Frontal cortex (tissue), 4 donors: ENCODE data around the gene MRO. TPM values are rescaled to one million over a fixed set of nuclear protein-coding genes. Genes with fewer than 3 reads are reported as not detected.
"Not testable (repeated sequence)": the region's sequence is repeated elsewhere in the genome, so short reads cannot be mapped to it uniquely, and the experiment has no call there.

Experiments
- DNase-seq, 2 donors: peaks; one replicate each; pipeline ENCODE4 v3.0.0; 2012; ENCODE audit warnings: low spot score in 2 of 2
- FAIRE-seq: peaks from 2 replicates; lab custom pipeline; 2012; peaks lifted over from hg19 to GRCh38; lab: Jason Lieb, UNC
- total RNA-seq: library from RNA; depleted of rRNA; stranded (reverse); fragments of >200 nt; gene quantifications from one replicate; pipeline ENCODE4 v1.2.3, GENCODE V29; 2014
- donor health status: control.
- donor health status: control.
- donor health status: control.

Gene MRO
- total RNA-seq, 1 donor from 2014 or later = 0.82 TPM

DNA sequence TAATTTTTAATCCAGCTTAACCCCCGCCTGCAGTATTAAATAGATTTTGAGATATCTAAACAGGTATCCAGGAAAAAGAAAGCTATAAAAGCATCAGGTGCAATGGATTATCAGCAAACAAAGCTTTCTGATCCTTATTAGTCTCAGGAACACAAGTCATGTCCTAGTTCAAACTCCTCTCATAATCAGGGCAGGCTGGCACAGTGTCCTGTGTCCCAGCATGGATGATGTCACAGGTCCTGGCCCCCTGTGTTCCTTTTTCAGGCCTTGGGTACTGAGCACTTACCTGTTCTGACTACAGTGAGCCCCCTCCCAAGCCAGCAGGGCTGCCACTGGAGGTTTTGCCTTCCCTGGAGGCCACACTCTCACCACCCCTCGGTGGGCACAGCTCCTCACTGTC lies 19.5 kb upstream of the MRO start:
- DNase-seq (no peak), FAIRE-seq (no peak)

DNA sequence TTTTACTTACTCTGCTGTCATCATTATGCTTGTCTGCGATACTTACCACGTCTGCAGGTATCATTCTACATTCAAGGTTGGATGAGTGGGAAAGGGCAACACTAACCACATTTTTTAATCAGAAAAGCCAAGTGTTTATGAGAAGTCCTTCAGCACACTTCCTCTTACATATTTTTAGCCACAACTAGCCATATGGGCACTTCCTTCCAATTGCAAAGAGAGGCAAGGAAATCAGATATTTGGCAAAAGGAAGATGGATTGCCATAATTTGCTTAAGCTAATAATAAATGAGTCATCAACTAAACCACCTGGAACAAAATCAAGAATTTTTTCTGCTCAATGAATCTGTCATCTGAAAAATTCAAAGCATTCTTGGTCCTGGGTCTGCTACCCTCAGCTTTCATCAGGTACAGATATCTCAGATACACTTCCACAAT lies 16.7 kb upstream of the MRO start:
- DNase-seq = no peak
- FAIRE-seq = no peak

DNA sequence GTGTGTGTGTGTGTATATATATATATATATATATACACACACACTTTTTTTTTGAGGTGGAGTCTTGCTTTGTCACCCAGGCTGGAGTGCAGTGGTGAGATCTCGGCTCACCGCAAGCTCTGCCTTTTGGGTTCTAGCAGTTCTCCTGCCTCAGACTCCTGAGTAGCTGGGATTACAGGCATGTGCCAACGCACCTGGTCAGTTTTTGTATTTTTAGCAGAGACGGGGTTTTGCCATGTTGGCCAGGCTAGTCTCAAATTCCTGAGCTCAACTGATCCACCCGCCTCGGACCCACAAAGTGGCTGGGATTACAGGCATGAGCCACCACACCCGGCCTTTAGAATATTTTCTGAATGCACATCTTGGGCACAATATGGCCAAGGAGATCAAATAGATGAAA lies 13.7 kb upstream of the MRO start:
- FAIRE-seq = not testable (repeated sequence)

GRCh38 chr18:50832754-50833153 lies 12.9 kb upstream of the MRO start:
- FAIRE-seq (no peak), DNase-seq (no peak)

More for the DNA sequence above, 13.7 kb upstream of the MRO start:
- not testable (repeated sequence) for DNase-seq

GRCh38 chr18:50830544-50830943 lies 10.7 kb upstream of the MRO start:
- FAIRE-seq = no peak
- DNase-seq = no peak

- FAIRE-seq (no peak), DNase-seq (no peak)
Observed at GRCh38 chr18:50829644-50830043, 9.8 kb upstream of the MRO start.

DNA sequence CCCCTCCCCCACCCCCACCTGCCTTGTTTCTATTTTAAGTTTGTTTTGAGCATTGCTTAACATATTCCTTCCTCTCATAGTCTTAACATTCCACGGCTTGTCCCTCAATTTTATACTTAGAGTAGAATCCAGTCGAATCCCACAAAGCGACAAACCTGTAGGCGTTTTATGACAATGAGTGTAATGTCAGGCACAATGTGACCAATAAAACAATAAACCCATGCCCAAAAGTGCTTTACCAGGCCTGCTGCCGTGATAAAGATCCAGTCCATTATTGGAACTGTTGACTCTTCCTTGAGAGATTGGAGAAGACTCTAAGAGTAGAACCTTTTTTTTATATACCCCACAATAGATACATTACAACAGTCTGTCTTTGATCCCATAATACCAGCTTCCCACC lies 6.2 kb upstream of the MRO start:
- FAIRE-seq (no peak), DNase-seq (no peak)

GRCh38 chr18:50825621-50826020 lies 5.8 kb upstream of the MRO start:
- DNase-seq (no peak), FAIRE-seq (no peak)

- DNase-seq (no peak), FAIRE-seq (no peak)
Observed at GRCh38 chr18:50822756-50823155, 2.9 kb upstream of the MRO start.

- DNase-seq (no peak), FAIRE-seq (no peak)
Observed at GRCh38 chr18:50820901-50821520, 1.2 kb upstream of the MRO start.

DNA sequence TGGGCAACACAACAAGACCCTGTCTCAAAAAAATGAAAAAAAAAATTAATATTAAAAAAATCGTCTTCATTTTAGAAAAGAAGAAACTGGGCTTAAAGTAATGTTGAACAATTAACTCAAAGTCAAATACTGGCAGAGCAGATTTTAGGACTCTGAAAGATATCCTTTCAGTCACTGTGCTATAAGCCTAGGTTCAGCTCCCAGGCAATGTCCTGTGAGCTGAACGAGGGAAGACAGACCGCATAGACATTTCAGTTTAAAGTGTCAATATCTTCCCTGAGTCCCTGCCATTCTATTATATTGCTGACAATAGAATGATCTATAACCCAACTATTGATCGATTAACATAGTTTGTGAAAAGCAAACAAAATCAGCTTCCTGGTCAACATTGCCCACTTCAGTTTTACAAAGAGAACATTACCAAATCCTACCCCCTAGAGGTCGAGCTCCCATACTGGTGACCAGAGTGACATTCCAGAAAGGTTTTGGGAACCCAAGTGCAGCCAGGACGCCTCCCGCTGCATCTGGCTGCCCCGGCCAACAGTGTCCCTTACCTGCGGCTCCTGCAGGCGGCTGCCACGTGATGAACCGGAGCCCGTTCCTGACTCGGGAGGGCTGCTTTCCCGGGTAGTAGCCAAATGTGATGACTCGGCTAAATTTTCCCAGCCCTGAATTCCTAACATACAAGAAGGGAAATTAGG lies 639 bp downstream of the MRO start:
- DNase-seq (peak in 1 of 2 donors; percentile 27), FAIRE-seq (no peak)

GRCh38 chr18:50816419-50817166 lies 3.2 kb downstream of the MRO start:
- DNase-seq = no peak
- no peak for FAIRE-seq

DNA sequence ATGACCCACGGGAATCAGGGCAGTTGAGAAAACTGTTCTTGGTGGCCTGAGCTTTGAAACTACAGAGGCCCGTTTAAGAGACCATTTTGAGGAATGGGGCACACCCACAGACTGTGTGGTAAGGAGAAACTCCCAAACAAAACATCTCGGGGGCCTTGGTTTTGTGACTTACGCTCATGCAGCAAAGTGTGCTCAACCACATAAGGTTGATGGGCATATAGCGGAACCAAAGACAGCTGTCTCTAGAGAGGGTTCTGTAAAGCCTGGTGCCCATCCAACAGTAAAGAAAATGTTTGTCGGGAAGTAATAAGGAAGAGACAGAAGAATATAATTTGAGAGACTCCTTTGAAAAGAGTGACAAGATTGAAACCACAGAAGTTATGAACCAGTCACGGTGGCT lies 5.4 kb downstream of the MRO start:
- FAIRE-seq (no peak), DNase-seq (no peak)

DNA sequence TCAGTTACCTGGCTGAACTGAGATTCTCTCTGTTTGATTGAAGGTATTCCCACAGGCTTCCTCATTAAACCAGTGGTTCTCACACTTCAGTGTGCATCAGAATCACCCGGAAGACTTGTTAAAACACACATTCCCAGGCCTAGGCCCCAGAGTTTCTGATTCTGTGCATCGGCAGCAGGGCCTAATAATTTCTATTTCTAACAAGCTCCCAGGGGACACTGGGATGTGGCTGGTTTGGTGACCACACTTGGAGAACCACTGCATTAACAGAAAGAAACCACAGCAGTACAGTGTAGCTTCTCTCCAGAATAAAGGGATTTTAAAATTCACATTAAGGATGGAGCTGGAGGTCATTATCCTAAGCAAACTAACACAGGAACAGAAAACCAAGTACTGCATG lies 6.5 kb downstream of the MRO start:
- DNase-seq (no peak), FAIRE-seq (no peak)

DNA sequence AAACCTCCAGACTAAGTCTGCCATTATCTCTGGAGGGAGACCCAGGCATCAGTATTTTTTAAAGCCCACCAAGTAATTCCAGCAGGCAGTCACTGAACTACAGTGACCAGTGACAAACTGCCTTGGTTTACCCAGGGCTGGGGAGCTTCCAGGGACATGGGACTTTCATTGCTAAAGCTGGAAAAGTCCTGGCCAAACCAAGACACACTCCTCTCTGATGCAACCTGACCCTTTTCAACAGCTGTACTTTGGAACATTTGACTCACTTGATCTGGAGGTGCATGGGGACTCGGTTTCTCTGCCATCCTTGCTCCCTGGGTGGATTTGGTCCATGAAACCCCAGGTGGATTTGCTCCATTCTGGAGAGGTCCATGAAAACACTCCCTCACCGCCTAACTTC lies 7.0 kb downstream of the MRO start:
- FAIRE-seq (no peak), DNase-seq (no peak)

DNA sequence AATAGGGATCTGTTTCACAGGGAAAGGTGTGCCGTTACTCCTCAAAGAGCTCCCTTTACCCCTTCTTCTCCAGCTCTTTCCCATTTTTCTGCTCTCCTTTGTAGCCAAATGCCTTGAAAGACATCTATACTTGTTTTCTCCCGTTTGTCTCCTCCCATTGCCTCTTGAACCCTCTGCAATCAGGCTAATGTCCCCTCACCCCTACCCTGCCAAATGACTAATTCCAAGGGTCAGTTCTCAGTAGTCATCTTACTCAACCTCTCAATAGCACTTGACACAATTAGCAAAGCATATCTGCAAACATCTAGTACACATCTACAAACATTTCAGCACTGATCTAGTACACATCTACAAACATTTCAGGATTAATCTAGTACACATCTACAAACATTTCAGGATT lies 12.6 kb downstream of the MRO start:
- no peak for FAIRE-seq
- no peak for DNase-seq

DNA sequence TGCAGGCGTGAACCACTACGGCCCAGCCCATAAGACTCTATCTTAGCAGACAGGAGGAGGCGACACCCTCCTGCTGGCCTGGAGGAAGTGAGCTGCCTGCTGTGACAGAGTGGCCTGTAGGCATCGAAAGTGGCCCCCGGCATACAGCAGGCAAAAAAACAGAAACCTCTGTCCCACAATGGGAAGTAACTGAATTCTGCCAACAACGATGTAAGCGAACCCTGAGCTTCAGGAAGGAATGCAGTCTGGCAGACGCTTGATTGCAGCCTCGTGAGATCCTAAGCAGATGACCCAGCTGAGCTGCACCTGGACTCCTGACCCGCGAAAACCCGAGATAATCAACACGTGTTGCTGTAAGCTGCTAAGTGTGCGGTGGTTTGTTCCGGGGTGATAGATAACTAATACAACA lies 13.6 kb downstream of the MRO start:
- DNase-seq (no peak), FAIRE-seq (no peak)

GRCh38 chr18:50805732-50806131 lies 14.1 kb downstream of the MRO start:
- DNase-seq = no peak
- FAIRE-seq = no peak

DNA sequence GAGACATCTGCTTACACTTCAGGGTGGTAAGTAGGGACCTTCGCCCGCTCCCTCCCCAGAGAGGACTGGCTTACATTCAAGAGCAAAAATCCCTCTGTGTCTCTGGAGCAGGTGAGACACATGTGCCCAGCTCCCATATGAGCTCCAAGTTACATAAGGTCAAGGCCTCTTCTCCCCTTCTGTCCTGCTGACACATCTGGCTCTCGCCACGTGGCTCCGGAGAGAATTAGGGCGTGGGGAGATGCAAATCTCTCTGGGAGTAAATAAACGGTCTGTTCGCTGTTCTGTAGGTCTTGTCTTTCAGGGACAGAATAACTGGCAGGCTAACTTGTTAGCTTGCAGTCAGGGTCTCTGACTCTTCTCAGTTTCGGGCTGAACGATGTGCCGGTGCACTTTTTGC lies 16.2 kb downstream of the MRO start:
- no peak for FAIRE-seq
- DNase-seq = no peak

- no peak for DNase-seq
- no peak for FAIRE-seq
Observed at GRCh38 chr18:50802141-50802540, 17.7 kb downstream of the MRO start.

DNA sequence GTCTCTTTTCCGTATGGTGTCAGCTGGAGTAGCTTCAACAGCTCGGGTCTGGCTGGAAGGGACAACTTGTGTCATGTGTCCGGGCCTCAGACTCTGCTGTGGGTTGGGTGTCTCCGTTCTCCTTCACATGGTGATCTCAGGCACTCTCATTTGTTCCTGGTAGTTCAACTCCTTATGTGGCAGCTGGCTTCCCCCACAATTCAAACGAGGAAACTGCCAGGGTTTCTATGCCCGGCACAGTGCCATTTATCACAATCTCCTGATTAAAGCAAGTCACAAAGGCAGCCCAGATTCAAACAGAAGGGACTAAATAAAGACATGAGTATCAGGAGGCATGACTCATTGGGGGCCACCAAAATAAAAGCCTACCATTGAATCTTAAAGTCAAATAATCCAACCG lies 22.7 kb downstream of the MRO start:
- FAIRE-seq (no peak), DNase-seq (no peak)
